Endodermal cell (in vitro differentiated cells): Measurements from ENCODE around the gene ZMYND8. TPM values are rescaled to one million over a fixed set of nuclear protein-coding genes. Genes with fewer than 3 reads are reported as not detected.

ENCODE experiments used
- DNase-seq: peaks from one replicate; pipeline ENCODE4 v3.0.0-alpha.2; 2017
- H3K27ac ChIP-seq: 2 replicates; pipeline ENCODE4 v1.5.1; 2013; ENCODE audit warnings: mild to moderate bottlenecking, low read depth, low read length, moderate library complexity
- H3K27me3 ChIP-seq: 2 replicates; pipeline ENCODE4 v1.6.1; 2013; ENCODE audit warnings: mild to moderate bottlenecking, low read length, moderate library complexity; ENCODE audit not compliant: insufficient read depth, control insufficient read depth, poor library complexity, severe bottlenecking
- H3K36me3 ChIP-seq: 2 replicates; pipeline ENCODE4 v1.7.0; 2013; ENCODE audit warnings: mild to moderate bottlenecking, low read length, moderate library complexity; ENCODE audit not compliant: control insufficient read depth, insufficient read depth
- H3K4me1 ChIP-seq: one replicate; pipeline ENCODE4 v1.7.0; 2013; ENCODE audit warnings: low read length; ENCODE audit not compliant: control insufficient read depth, insufficient read depth
- H3K4me3 ChIP-seq: 2 replicates; pipeline ENCODE4 v1.5.1; 2013; ENCODE audit warnings: mild to moderate bottlenecking, low read length, moderate library complexity
- H3K9ac ChIP-seq: 2 replicates; pipeline ENCODE4 v1.6.1; 2013; ENCODE audit warnings: mild to moderate bottlenecking, low read length, moderate library complexity; ENCODE audit not compliant: poor library complexity, severe bottlenecking; ENCODE audit errors: extremely low read depth
- H3K9me3 ChIP-seq: 2 replicates; pipeline ENCODE4 v1.6.1; 2013; ENCODE audit warnings: mild to moderate bottlenecking, low read length, moderate library complexity; ENCODE audit not compliant: control insufficient read depth
- H3K27ac Mint-ChIP-seq: 2 replicates; pipeline ENCODE4 v1.8.0; 2020; ENCODE audit warnings: mixed read lengths
- H3K27me3 Mint-ChIP-seq: 2 replicates; pipeline ENCODE4 v1.8.0; 2021; ENCODE audit warnings: mild to moderate bottlenecking, mixed read lengths; ENCODE audit not compliant: insufficient read depth
- H3K36me3 Mint-ChIP-seq: 2 replicates; pipeline ENCODE4 v1.8.0; 2020; ENCODE audit warnings: low read depth, mixed read lengths
- H3K4me1 Mint-ChIP-seq: 2 replicates; pipeline ENCODE4 v1.8.0; 2020; ENCODE audit warnings: mixed read lengths
- H3K4me3 Mint-ChIP-seq: 2 replicates; pipeline ENCODE4 v1.8.0; 2020; ENCODE audit warnings: mild to moderate bottlenecking, moderate library complexity, mixed read lengths
- H3K9me3 Mint-ChIP-seq: 2 replicates; pipeline ENCODE4 v1.8.0; 2020; ENCODE audit warnings: mild to moderate bottlenecking, mixed read lengths
- CTCF ChIP-seq: fragments of 200-600 bp; sonication (generic); conservative IDR thresholded peaks from 2 replicates; pipeline ENCODE4 v1.5.0; 2021; ENCODE audit warnings: antibody characterized with exemption, mild to moderate bottlenecking
- WGBS, 2 experiments: methylation state at CpG; one replicate each; pipeline versions ENCODE4 v1.1.5 to v1.1.7; 2013; ENCODE audit warnings: missing lambda C conversion rate in 2 of 2, mixed read lengths in 1 of 2; ENCODE audit not compliant: insufficient coverage in 1 of 2, insufficient read length in 1 of 2; 5-methylcytosine and 5-hydroxymethylcytosine counted together
- total RNA-seq, 2 donors: library from RNA; stranded (reverse); fragmentation: NEBNext Ultra II Directional in 1 of 2; extraction: Animal tissue kit (Norgen Biotek cat#: 25700) in 1 of 2; gene quantifications; 2 replicates in 1 of 2; 3 replicates in 1 of 2; pipeline ENCODE4 v1.2.1, GENCODE V29; 2021

Gene ZMYND8
- total RNA-seq, 2 donors from 2014 or later = 85.0 to 99.9 TPM

DNA sequence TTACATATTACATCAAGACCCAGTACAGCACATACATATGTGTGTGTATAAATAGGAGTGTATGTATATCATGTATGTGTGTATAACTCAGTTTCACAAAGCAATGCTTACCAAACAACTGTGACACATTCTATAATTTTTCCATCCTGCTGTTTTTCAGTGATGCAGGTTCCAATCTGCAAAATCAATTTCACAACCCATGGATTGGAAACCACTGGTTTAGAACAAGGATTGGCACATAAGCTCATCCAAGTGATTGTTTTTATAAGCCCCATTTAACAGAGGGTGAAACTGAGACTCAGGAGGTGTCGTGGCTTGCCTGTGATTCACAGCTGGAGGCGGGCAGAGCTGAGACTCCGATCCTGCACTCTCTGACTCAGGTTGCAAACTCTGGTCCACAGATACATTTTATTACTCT, 158.2 kb downstream of the ZMYND8 start:
- Histone ChIP-seq H3K4me3 (no peak overlapping the region), H3K9ac (no peak overlapping the region), H3K27ac (no peak overlapping the region), H3K36me3 (no peaks in the 10 kb centered on the region), H3K4me1 (no peaks in the 10 kb centered on the region), H3K9me3 (no peaks in the 10 kb centered on the region), H3K27me3 (no peaks in the 10 kb centered on the region)
- Mint-ChIP-seq H3K27me3 (no peaks in the 10 kb centered on the region), H3K27ac (no peak overlapping the region), H3K4me1 (peaks cover 19% of the 10 kb centered on the region), H3K9me3 (peaks cover 2% of the 10 kb centered on the region), H3K4me3 (no peak overlapping the region), H3K36me3 (peaks cover 2% of the 10 kb centered on the region)
- 94 to 97% methylated on average over 2 to 3 of the region's 3 CpGs for WGBS, 2 experiments
- TF ChIP-seq CTCF = no peak
- DNase-seq = no peak

DNA sequence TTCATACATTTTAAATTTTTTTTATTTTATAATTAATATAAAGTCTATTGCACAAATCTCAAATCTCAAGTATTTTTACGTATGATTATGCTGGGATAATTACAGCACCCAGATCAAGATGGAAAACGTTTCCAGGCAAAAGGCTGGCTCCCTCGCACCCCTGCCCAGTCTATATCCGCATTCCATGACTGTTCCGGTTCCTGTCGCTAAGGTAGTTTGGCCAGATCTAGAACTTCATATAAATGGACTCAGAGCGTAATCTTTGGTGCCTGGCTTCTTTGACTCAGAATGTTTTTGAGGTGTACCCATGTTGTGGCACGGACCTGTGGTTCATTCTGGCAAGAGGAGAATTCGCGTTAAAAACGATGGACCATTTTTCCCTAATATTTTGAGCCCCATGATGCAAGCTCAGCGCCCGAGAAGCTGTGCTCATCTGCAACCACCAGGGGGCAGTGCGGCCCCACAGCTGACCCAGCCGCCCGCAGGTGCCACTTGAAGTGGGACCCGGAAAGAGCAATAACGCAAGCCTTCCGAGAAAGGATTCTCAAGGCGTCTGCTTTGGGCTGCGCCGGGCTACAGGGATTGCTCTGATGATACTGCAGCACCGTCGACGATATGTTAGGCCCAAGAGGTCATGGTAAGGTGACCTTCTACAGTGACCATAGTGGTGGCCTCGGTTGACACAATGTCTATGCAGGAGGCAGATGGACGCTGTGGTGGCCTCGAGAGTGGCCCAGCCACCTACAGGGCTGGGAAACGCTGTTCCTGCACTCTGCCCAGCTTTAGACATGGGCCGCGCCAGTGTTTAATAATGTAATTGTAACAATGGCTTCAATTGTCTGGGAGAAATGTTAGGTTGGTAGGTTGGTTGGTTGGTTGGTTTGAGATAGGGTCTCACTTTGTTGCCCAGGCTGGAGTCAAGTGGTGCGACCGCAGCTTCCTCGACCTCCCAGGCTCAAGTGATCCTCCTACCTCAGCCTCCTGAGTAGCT, 160.1 kb downstream of the ZMYND8 start:
- H3K27me3 ChIP-seq = no peaks in the 10 kb centered on the region
- H3K27ac ChIP-seq = no peak overlapping the region
- Mint-ChIP-seq H3K4me3 (no peak overlapping the region), H3K27me3 (no peaks in the 10 kb centered on the region), H3K9me3 (peaks cover 2% of the 10 kb centered on the region), H3K36me3 (peaks cover 7% of the 10 kb centered on the region), H3K27ac (peak overlapping the region; percentile 82), H3K4me1 (peaks cover 18% of the 10 kb centered on the region)
- H3K36me3 ChIP-seq = peaks cover 5% of the 10 kb centered on the region
- DNase-seq = peak; percentile 95
- H3K4me3 ChIP-seq = no peak overlapping the region
- H3K9me3 ChIP-seq = no peaks in the 10 kb centered on the region
- no peaks in the 10 kb centered on the region for H3K4me1 ChIP-seq
- WGBS, 2 experiments = 49 to 50% methylated on average over 25 to 34 of the region's 34 CpGs
- no peak overlapping the region for H3K9ac ChIP-seq
- peak; percentile 99 for TF ChIP-seq CTCF

DNA sequence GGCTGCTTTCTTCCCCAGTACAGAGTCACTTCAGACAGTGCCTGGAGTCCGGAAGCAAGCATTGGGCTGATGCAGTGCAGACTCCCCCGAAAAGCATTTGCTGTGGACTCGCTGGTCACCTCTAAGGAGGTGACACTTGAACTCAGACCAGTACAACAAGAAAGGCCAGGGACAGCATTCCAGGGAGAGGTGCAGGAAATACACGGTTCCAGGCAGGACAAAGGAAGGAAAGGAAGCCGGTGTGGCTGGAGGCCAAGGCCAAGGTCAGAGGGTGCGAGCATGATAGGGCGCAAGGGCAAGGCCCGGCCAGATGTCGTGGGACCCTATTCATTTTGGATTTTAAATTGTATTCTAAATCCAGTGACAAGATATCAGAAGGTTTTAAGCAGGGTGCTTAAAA, 160.9 kb downstream of the ZMYND8 start:
- no peaks in the 10 kb centered on the region for H3K27me3 ChIP-seq
- H3K27ac Mint-ChIP-seq = no peak overlapping the region
- WGBS, 2 experiments = 79 to 95% methylated on average over 7 to 8 of the region's 9 CpGs
- peaks cover 11% of the 10 kb centered on the region for H3K36me3 ChIP-seq
- no peak overlapping the region for H3K9ac ChIP-seq
- no peaks in the 10 kb centered on the region for H3K27me3 Mint-ChIP-seq
- no peak overlapping the region for H3K4me3 ChIP-seq
- no peaks in the 10 kb centered on the region for H3K4me1 ChIP-seq
- no peak overlapping the region for H3K4me3 Mint-ChIP-seq
- H3K9me3 ChIP-seq = no peaks in the 10 kb centered on the region
- peaks cover 2% of the 10 kb centered on the region for H3K9me3 Mint-ChIP-seq
- H3K27ac ChIP-seq = no peak overlapping the region
- peaks cover 7% of the 10 kb centered on the region for H3K36me3 Mint-ChIP-seq
- H3K4me1 Mint-ChIP-seq = peaks cover 16% of the 10 kb centered on the region
- no peak for TF ChIP-seq CTCF
- no peak for DNase-seq
